ENCODE data around the gene TBC1D5. TPM values are rescaled to one million over a fixed set of nuclear protein-coding genes. Genes with fewer than 3 reads are reported as not detected.

TBC1D5 gene
- total RNA-seq, 3 donors from 2014 or later = 70.1 to 109 (median 90.1) TPM

- Histone ChIP-seq H3K27ac (no peak overlapping the region), H3K4me1 (no peaks in the 10 kb centered on the region)
Measured at GRCh38 chr3:17580901-17581300, 161.5 kb downstream of the TBC1D5 start.

GRCh38 chr3:17579289-17580031 lies 163.0 kb downstream of the TBC1D5 start:
- H3K27ac ChIP-seq = no peak overlapping the region
- no peak for DNase-seq (ENCODE audit: low spot score in 2 of 2)
- H3K9me3 ChIP-seq = no peaks in the 10 kb centered on the region
- H3K4me3 ChIP-seq = no peak overlapping the region
- H3K27me3 ChIP-seq = no peaks in the 10 kb centered on the region
- intact Hi-C loops (cut with DNase I; ENCODE audit: low total_unique reads) = loop anchor here (5.0 kb wide), 1 partner anchor 1103 kb away; no protein-coding TSS in a partner anchor
- H3K36me3 ChIP-seq = no peaks in the 10 kb centered on the region
- H3K4me1 ChIP-seq = no peaks in the 10 kb centered on the region
- TF ChIP-seq POLR2A (IDR thresholded peaks at IDR 0.05) = no peak
- TF ChIP-seq POLR2AphosphoS5 (IDR thresholded peaks at IDR 0.05) = no peak
- TF ChIP-seq CTCF (IDR thresholded peaks at IDR 0.05) = no peak

More at GRCh38 chr3:17580901-17581300, 161.5 kb downstream of the TBC1D5 start:
- TF ChIP-seq POLR2A (IDR thresholded peaks at IDR 0.05) (no peak), CTCF (IDR thresholded peaks at IDR 0.05) (no peak), POLR2AphosphoS5 (IDR thresholded peaks at IDR 0.05) (no peak)
- H3K36me3 ChIP-seq = no peaks in the 10 kb centered on the region
- no peaks in the 10 kb centered on the region for H3K27me3 ChIP-seq
- intact Hi-C loops (cut with DNase I; ENCODE audit: low total_unique reads) = no loop called here
- DNase-seq (ENCODE audit: low spot score in 2 of 2) = no peak
- no peaks in the 10 kb centered on the region for H3K9me3 ChIP-seq
- H3K4me3 ChIP-seq = no peak overlapping the region

- TF ChIP-seq POLR2A (IDR thresholded peaks at IDR 0.05) = no peak
- TF ChIP-seq POLR2AphosphoS5 (IDR thresholded peaks at IDR 0.05) = no peak
- TF ChIP-seq CTCF (IDR thresholded peaks at IDR 0.05) = no peak
- Histone ChIP-seq H3K9me3 (no peaks in the 10 kb centered on the region), H3K36me3 (no peaks in the 10 kb centered on the region), H3K4me1 (no peaks in the 10 kb centered on the region), H3K27ac (no peak overlapping the region), H3K27me3 (no peaks in the 10 kb centered on the region), H3K4me3 (no peak overlapping the region)
- no peak for DNase-seq (ENCODE audit: low spot score in 2 of 2)
- intact Hi-C loops (cut with DNase I; ENCODE audit: low total_unique reads) = loop anchor here (5.0 kb wide), 1 partner anchor 1104 kb away; no protein-coding TSS in a partner anchor
Measured at GRCh38 chr3:17577796-17578520, 164.5 kb downstream of the TBC1D5 start.

GRCh38 chr3:17573396-17573795 lies 169.0 kb downstream of the TBC1D5 start:
- DNase-seq (ENCODE audit: low spot score in 2 of 2) = no peak
- Histone ChIP-seq H3K27ac (no peak overlapping the region), H3K27me3 (no peaks in the 10 kb centered on the region), H3K36me3 (no peaks in the 10 kb centered on the region), H3K4me3 (no peak overlapping the region), H3K4me1 (no peaks in the 10 kb centered on the region), H3K9me3 (no peaks in the 10 kb centered on the region)
- intact Hi-C loops (cut with DNase I; ENCODE audit: low total_unique reads) = no loop called here
- TF ChIP-seq POLR2A (IDR thresholded peaks at IDR 0.05) = no peak
- TF ChIP-seq POLR2AphosphoS5 (IDR thresholded peaks at IDR 0.05) = no peak
- TF ChIP-seq CTCF (IDR thresholded peaks at IDR 0.05) = no peak

- Histone ChIP-seq H3K36me3 (no peaks in the 10 kb centered on the region), H3K9me3 (no peaks in the 10 kb centered on the region), H3K4me1 (no peaks in the 10 kb centered on the region), H3K4me3 (no peak overlapping the region), H3K27me3 (no peaks in the 10 kb centered on the region), H3K27ac (no peak overlapping the region)
- DNase-seq (ENCODE audit: low spot score in 2 of 2) = no peak
- intact Hi-C loops (cut with DNase I; ENCODE audit: low total_unique reads) = no loop called here
- TF ChIP-seq CTCF (IDR thresholded peaks at IDR 0.05) = no peak
- TF ChIP-seq POLR2A (IDR thresholded peaks at IDR 0.05) = no peak
- no peak for TF ChIP-seq POLR2AphosphoS5 (IDR thresholded peaks at IDR 0.05)
Measured at GRCh38 chr3:17571686-17572085, 170.7 kb downstream of the TBC1D5 start.

Measured in breast epithelium (tissue), 4 donors.